ENCODE data around the gene MACROD2. TPM values are rescaled to one million over a fixed set of nuclear protein-coding genes. Genes with fewer than 3 reads are reported as not detected.

Gene MACROD2
- total and polyA plus RNA-seq, 2 of the 4 experiments (the other 2 are of a cell fraction): not detected

DNA sequence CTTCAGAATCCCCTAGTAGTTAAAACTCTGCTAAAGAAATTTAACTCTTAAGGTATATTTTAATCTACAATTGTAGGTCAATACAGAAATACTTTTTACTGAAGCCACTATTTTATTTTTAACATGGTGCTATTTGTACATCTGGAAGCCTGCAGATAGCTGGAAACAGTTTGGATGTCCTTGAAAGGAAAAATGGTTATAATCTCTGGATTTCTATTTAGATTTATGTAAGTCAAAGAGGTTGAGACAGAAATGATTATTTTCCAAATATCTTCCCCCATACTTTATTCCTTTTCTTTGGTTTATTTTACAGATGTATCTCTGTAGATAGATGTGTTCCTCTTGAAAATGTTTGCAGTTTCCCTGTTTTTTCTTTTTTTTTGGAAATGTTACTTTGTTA, 1575.7 kb downstream of the MACROD2 start:
- Histone ChIP-seq H3K9me3 (ENCODE audit: control insufficient read depth, insufficient read depth, low read length) (no peaks in the 10 kb centered on the region), H2AK5ac (ENCODE audit: low read depth, low read length) (no peak overlapping the region), H3K14ac (replicated peaks; ENCODE audit: low read depth, low read length) (no peak overlapping the region), H2BK15ac (ENCODE audit: low read depth, low read length) (no peak overlapping the region), H3K4me3 (ENCODE audit: insufficient read depth, low read depth, low read length) (no peak overlapping the region), H3K4ac (ENCODE audit: low read depth, low read length) (no peak overlapping the region), H3K27me3 (ENCODE audit: control insufficient read depth, insufficient read depth, low read length) (no peaks in the 10 kb centered on the region), H3K9ac (ENCODE audit: low read depth, low read length) (no peak overlapping the region), H3K9me1 (ENCODE audit: insufficient read depth, low read length) (no peaks in the 10 kb centered on the region), H3K4me2 (ENCODE audit: low read depth, low read length) (no peak overlapping the region), H3K4me1 (ENCODE audit: control insufficient read depth, insufficient read depth, low read length) (no peaks in the 10 kb centered on the region), H4K20me1 (ENCODE audit: insufficient read depth, low read length) (no peaks in the 10 kb centered on the region), H4K8ac (ENCODE audit: low read depth in 2 of 2, low read length in 2 of 2) (no peak overlapping the region), H3K56ac (ENCODE audit: extremely low read depth, insufficient read depth, low read length) (no peak overlapping the region), H3K79me1 (ENCODE audit: low read depth in 1 of 2, low read length in 2 of 2) (no peaks in the 10 kb centered on the region), H3K36me3 (ENCODE audit: control insufficient read depth, insufficient read depth, low read length) (no peaks in the 10 kb centered on the region), H3K18ac (ENCODE audit: low read depth, low read length) (no peak overlapping the region), H4K5ac (ENCODE audit: low read depth, low read length) (no peak overlapping the region), H4K91ac (ENCODE audit: insufficient read depth, low read depth, low read length) (no peak overlapping the region), H2AFZ (replicated peaks; ENCODE audit: low read length, poor library complexity) (no peak overlapping the region), H3K27ac (ENCODE audit: insufficient read depth, low read length) (no peak overlapping the region), H2BK20ac (ENCODE audit: low read depth, low read length) (no peak overlapping the region), H2BK5ac (ENCODE audit: low read depth, low read length, poor library complexity, severe bottlenecking) (no peak overlapping the region), H2BK120ac (ENCODE audit: low read depth, low read length) (no peak overlapping the region), H3K23ac (ENCODE audit: low read depth, low read length) (no peak overlapping the region), H2AK9ac (replicated peaks; ENCODE audit: low read depth, low read length, poor library complexity) (no peak overlapping the region)
- ATAC-seq (ENCODE audit: low read depth) (no peak), DNase-seq (no peak)
- ChIA-PET POLR2A (ENCODE audit: unreplicated experiment) (no interaction called here), CTCF (no interaction called here)
- BruUV-seq (replicated peaks): no TSS peak
- intact Hi-C loops (cut with micrococcal nuclease) (no loop called here), in situ Hi-C loops (cut with MboI; ENCODE audit: low sequenced_read_pairs) (no loop called here), dilution Hi-C loops (cut with HindIII; ENCODE audit: low sequenced_read_pairs, unreplicated experiment) (no loop called here)
- TF ChIP-seq, protein P1, sequence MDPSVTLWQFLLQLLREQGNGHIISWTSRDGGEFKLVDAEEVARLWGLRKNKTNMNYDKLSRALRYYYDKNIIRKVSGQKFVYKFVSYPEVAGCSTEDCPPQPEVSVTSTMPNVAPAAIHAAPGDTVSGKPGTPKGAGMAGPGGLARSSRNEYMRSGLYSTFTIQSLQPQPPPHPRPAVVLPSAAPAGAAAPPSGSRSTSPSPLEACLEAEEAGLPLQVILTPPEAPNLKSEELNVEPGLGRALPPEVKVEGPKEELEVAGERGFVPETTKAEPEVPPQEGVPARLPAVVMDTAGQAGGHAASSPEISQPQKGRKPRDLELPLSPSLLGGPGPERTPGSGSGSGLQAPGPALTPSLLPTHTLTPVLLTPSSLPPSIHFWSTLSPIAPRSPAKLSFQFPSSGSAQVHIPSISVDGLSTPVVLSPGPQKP (IDR thresholded peaks at IDR 0.05; ENCODE audit: borderline replicate concordance, low read depth, low read length): no peak
- TF ChIP-seq CEBPB (IDR thresholded peaks at IDR 0.05; ENCODE audit: low read depth, low read length) (no peak), FOS (IDR thresholded peaks at IDR 0.05; ENCODE audit: low read depth, low read length) (no peak), NFE2L2 (IDR thresholded peaks at IDR 0.05; ENCODE audit: low read depth, low read length) (no peak), RCOR1 (IDR thresholded peaks at IDR 0.05; ENCODE audit: insufficient replicate concordance, low read length) (no peak), CHD1 (IDR thresholded peaks at IDR 0.05; ENCODE audit: low read depth, low read length) (no peak), MXI1 (IDR thresholded peaks at IDR 0.05; ENCODE audit: borderline replicate concordance, low read depth, low read length) (no peak), RFX5 (IDR thresholded peaks at IDR 0.05; ENCODE audit: low read depth, low read length) (no peak), MAFK (IDR thresholded peaks at IDR 0.05; ENCODE audit: low read depth, low read length) (no peak), SMC3 (IDR thresholded peaks at IDR 0.05; ENCODE audit: low read depth, low read length) (no peak)
- TF ChIP-seq, protein P2, sequence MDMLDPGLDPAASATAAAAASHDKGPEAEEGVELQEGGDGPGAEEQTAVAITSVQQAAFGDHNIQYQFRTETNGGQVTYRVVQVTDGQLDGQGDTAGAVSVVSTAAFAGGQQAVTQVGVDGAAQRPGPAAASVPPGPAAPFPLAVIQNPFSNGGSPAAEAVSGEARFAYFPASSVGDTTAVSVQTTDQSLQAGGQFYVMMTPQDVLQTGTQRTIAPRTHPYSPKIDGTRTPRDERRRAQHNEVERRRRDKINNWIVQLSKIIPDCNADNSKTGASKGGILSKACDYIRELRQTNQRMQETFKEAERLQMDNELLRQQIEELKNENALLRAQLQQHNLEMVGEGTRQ (IDR thresholded peaks at IDR 0.05; ENCODE audit: low read depth, low read length): no peak

Data from IMR-90 (cell line).